OCI-LY3 (cell line): Measurements from ENCODE around the gene NPEPL1.
"Not testable (repeated sequence)": the region's sequence is repeated elsewhere in the genome, so short reads cannot be mapped to it uniquely, and the experiment has no call there.

Experiments
- CTCF ChIP-seq: fragments of 200-600, 300-600 bp; sonication (generic); IDR thresholded peaks from 2 replicates; pipeline ENCODE4 v1.5.1; 2014; ENCODE audit warnings: antibody characterized with exemption, low read length, low read depth
- EZH2phosphoT487 ChIP-seq: fragments of 200-600 bp; shearing (Covaris generic); IDR thresholded peaks from 2 replicates; pipeline ENCODE4 v1.6.1; 2018; ENCODE audit warnings: antibody characterized with exemption, mixed run types, low read depth

DNA sequence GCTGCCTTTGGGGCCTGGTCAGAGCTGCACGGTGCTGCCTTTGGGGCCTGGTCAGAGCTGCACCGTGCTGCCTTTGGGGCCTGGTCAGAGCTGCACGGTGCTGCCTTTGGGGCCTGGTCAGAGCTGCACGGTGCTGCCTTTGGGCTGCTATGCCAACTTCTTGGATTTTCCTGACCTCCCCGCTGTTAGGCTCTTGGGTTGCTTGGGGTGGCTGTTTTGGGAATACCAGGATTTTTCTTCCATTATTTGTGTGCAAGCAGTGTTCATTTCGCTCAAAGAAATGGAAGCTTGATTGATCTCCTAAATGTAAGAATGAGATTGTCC, 44.1 kb upstream of the NPEPL1 start:
- TF ChIP-seq CTCF, EZH2phosphoT487: not testable (repeated sequence)
